Measurements from ENCODE around the gene TGM3.

Gene TGM3

GRCh38 chr20:2340136-2340535, 44.3 kb downstream of the TGM3 start:
- Histone ChIP-seq H3K27me3 (ENCODE audit: insufficient read depth, poor library complexity, severe bottlenecking) (no peaks in the 10 kb centered on the region), H3K4me3 (replicated peaks; ENCODE audit: insufficient read depth, low read length) (no peak overlapping the region), H3K27ac (replicated peaks) (no peak overlapping the region)
- no peak for TF ChIP-seq GABPA (IDR thresholded peaks at IDR 0.05; ENCODE audit: low read depth)
- TF ChIP-seq, protein P1, sequence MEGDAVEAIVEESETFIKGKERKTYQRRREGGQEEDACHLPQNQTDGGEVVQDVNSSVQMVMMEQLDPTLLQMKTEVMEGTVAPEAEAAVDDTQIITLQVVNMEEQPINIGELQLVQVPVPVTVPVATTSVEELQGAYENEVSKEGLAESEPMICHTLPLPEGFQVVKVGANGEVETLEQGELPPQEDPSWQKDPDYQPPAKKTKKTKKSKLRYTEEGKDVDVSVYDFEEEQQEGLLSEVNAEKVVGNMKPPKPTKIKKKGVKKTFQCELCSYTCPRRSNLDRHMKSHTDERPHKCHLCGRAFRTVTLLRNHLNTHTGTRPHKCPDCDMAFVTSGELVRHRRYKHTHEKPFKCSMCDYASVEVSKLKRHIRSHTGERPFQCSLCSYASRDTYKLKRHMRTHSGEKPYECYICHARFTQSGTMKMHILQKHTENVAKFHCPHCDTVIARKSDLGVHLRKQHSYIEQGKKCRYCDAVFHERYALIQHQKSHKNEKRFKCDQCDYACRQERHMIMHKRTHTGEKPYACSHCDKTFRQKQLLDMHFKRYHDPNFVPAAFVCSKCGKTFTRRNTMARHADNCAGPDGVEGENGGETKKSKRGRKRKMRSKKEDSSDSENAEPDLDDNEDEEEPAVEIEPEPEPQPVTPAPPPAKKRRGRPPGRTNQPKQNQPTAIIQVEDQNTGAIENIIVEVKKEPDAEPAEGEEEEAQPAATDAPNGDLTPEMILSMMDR (IDR thresholded peaks at IDR 0.05; ENCODE audit: insufficient read depth, low read length): no peak
- TF ChIP-seq POLR2AphosphoS5 (IDR thresholded peaks at IDR 0.05; ENCODE audit: low read depth): no peak
- TF ChIP-seq SPI1 (IDR thresholded peaks at IDR 0.05; ENCODE audit: borderline replicate concordance, low read depth): no peak
- TF ChIP-seq REST (IDR thresholded peaks at IDR 0.05; ENCODE audit: insufficient replicate concordance, low read depth): no peak
- DNase-seq (ENCODE audit: low read depth in 1 of 2, low spot score in 1 of 2): no peak

GRCh38 chr20:2340823-2341222, 45.0 kb downstream of the TGM3 start:
- Histone ChIP-seq H3K27ac (replicated peaks) (no peak overlapping the region), H3K27me3 (ENCODE audit: insufficient read depth, poor library complexity, severe bottlenecking) (no peaks in the 10 kb centered on the region), H3K4me3 (replicated peaks; ENCODE audit: insufficient read depth, low read length) (no peak overlapping the region)
- DNase-seq (ENCODE audit: low read depth in 1 of 2, low spot score in 1 of 2): no peak
- TF ChIP-seq, protein P1 (IDR thresholded peaks at IDR 0.05; ENCODE audit: insufficient read depth, low read length): no peak
- no peak for TF ChIP-seq SPI1 (IDR thresholded peaks at IDR 0.05; ENCODE audit: borderline replicate concordance, low read depth)
- no peak for TF ChIP-seq POLR2AphosphoS5 (IDR thresholded peaks at IDR 0.05; ENCODE audit: low read depth)
- no peak for TF ChIP-seq REST (IDR thresholded peaks at IDR 0.05; ENCODE audit: insufficient replicate concordance, low read depth)
- no peak for TF ChIP-seq GABPA (IDR thresholded peaks at IDR 0.05; ENCODE audit: low read depth)

DNA sequence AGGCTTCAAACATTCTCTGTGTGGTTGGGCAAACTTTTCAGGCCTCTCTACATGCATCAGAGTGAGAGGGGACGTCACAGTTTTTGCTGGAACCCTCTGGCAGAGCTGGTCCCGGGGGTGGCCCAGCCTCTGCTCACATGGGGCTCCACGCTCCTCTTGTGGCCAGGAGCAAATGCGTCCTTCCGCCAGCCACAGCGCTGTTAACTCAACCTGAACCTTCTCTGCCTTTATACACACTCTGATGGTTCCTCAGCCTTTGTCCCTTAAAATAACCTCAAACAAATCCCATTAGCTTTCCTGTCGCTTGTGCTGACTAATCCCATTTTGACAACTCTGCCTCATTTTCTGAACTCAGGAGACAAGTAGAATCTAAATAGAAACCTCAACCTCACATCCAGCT, 45.5 kb downstream of the TGM3 start:
- no peaks in the 10 kb centered on the region for H3K27me3 ChIP-seq (ENCODE audit: insufficient read depth, poor library complexity, severe bottlenecking)
- no peak for DNase-seq (ENCODE audit: low read depth in 1 of 2, low spot score in 1 of 2)
- no peak overlapping the region for H3K4me3 ChIP-seq (replicated peaks; ENCODE audit: insufficient read depth, low read length)
- no peak for TF ChIP-seq GABPA (IDR thresholded peaks at IDR 0.05; ENCODE audit: low read depth)
- no peak overlapping the region for H3K27ac ChIP-seq (replicated peaks)

GRCh38 chr20:2342243-2342642, 46.4 kb downstream of the TGM3 start:
- DNase-seq (ENCODE audit: low read depth in 1 of 2, low spot score in 1 of 2): no peak
- no peak overlapping the region for H3K4me3 ChIP-seq (replicated peaks; ENCODE audit: insufficient read depth, low read length)
- no peak overlapping the region for H3K27ac ChIP-seq (replicated peaks)
- TF ChIP-seq SPI1 (IDR thresholded peaks at IDR 0.05; ENCODE audit: borderline replicate concordance, low read depth): no peak
- TF ChIP-seq GABPA (IDR thresholded peaks at IDR 0.05; ENCODE audit: low read depth): no peak
- TF ChIP-seq, protein P1 (IDR thresholded peaks at IDR 0.05; ENCODE audit: insufficient read depth, low read length): no peak
- TF ChIP-seq REST (IDR thresholded peaks at IDR 0.05; ENCODE audit: insufficient replicate concordance, low read depth): no peak
- no peak for TF ChIP-seq POLR2AphosphoS5 (IDR thresholded peaks at IDR 0.05; ENCODE audit: low read depth)
- H3K27me3 ChIP-seq (ENCODE audit: insufficient read depth, poor library complexity, severe bottlenecking): no peaks in the 10 kb centered on the region
